Smooth muscle cell (in vitro differentiated cells): Measurements from ENCODE around the gene SAMD8. TPM values are rescaled to one million over a fixed set of nuclear protein-coding genes. Genes with fewer than 3 reads are reported as not detected.
"Not testable (repeated sequence)": the region's sequence is repeated elsewhere in the genome, so short reads cannot be mapped to it uniquely, and the experiment has no call there.

Experiments used
- DNase-seq: peaks from one replicate; lab custom pipeline; 2025; ENCODE audit not compliant: unreplicated experiment; lab: John Stamatoyannopoulos, UW
- H2AFZ ChIP-seq: fragments of 200-600 bp; sonication (generic); 2 replicates; pipeline ENCODE4 v1.6.0; 2016; ENCODE audit warnings: antibody characterized with exemption, low read depth, mild to moderate bottlenecking
- H3F3A ChIP-seq: fragments of 200-600 bp; sonication (generic); 2 replicates; pipeline ENCODE4 v1.6.0; 2017; ENCODE audit warnings: antibody characterized with exemption, low read depth
- H3K27ac ChIP-seq: fragments of 200-600 bp; sonication (generic); 2 replicates; pipeline ENCODE4 v1.5.1; 2016; ENCODE audit warnings: low read depth, mild to moderate bottlenecking
- H3K27me3 ChIP-seq: fragments of 200-600 bp; sonication (generic); 2 replicates; pipeline ENCODE4 v1.6.1; 2016; ENCODE audit warnings: low read depth, mild to moderate bottlenecking
- H3K36me3 ChIP-seq: fragments of 200-600 bp; sonication (generic); 2 replicates; pipeline ENCODE4 v1.5.1; 2016; ENCODE audit warnings: low read depth
- H3K4me1 ChIP-seq: fragments of 200-600 bp; sonication (generic); 2 replicates; pipeline ENCODE4 v1.5.1; 2016; ENCODE audit warnings: low read depth
- H3K4me2 ChIP-seq: fragments of 200-600 bp; sonication (generic); 2 replicates; pipeline ENCODE4 v1.6.0; 2016; ENCODE audit warnings: mild to moderate bottlenecking
- H3K4me3 ChIP-seq: fragments of 200-600 bp; sonication (generic); 2 replicates; pipeline ENCODE4 v1.5.1; 2016; ENCODE audit warnings: mild to moderate bottlenecking
- H3K79me2 ChIP-seq: fragments of 200-600 bp; sonication (generic); 2 replicates; pipeline ENCODE4 v1.6.0; 2016; ENCODE audit warnings: low read depth, mild to moderate bottlenecking
- H3K9ac ChIP-seq: fragments of 200-600 bp; sonication (generic); 2 replicates; pipeline ENCODE4 v1.6.0; 2016; ENCODE audit warnings: low read depth
- H3K9me3 ChIP-seq: fragments of 200-600 bp; sonication (generic); replicated peaks from 2 replicates; pipeline ENCODE4 v1.5.1; 2016; ENCODE audit warnings: low read depth
- H4K20me1 ChIP-seq: fragments of 200-600 bp; sonication (generic); 2 replicates; pipeline ENCODE4 v1.6.0; 2016; ENCODE audit warnings: low read depth
- CTCF ChIP-seq: fragments of 200-600 bp; sonication (generic); IDR thresholded peaks from 2 replicates; pipeline ENCODE4 v1.5.1; 2017; ENCODE audit warnings: borderline replicate concordance, mild to moderate bottlenecking, antibody characterized with exemption; ENCODE audit not compliant: insufficient read depth, poor library complexity, severe bottlenecking
- whole genome bisulfite sequencing: methylation state at CpG from one replicate; pipeline ENCODE4 v1.1.7; 2016; ENCODE audit warnings: low lambda C conversion rate; 5-methylcytosine and 5-hydroxymethylcytosine counted together
- polyA plus RNA-seq: library from polyadenylated mRNA; unstranded; fragments of >200 nt; fragmentation: Nextera tagmentation; extraction: Ambion mirVana; gene quantifications from 2 replicates; pipeline ENCODE4 v1.2.1, GENCODE V29; 2016
- total RNA-seq: library from RNA; depleted of rRNA; stranded (reverse); fragments of >200 nt; gene quantifications from 2 replicates; pipeline ENCODE4 v1.2.3, GENCODE V29; 2014

The SAMD8 gene
- total and polyA plus RNA-seq, 2 experiments from 2014 or later: 7.4 to 30.1 TPM

GRCh38 chr10:75203724-75204123, 92.3 kb downstream of the SAMD8 start:
- WGBS: 89% methylated on average over 5 of the region's 5 CpGs
- Histone ChIP-seq H3F3A (peaks cover 10% of the 10 kb centered on the region), H4K20me1 (no peaks in the 10 kb centered on the region), H3K9ac (no peak overlapping the region), H3K27ac (no peak overlapping the region), H3K36me3 (no peaks in the 10 kb centered on the region), H3K4me2 (no peak overlapping the region), H3K9me3 (no peaks in the 10 kb centered on the region), H3K27me3 (no peaks in the 10 kb centered on the region), H3K79me2 (no peaks in the 10 kb centered on the region), H3K4me3 (no peak overlapping the region), H3K4me1 (peaks cover 4% of the 10 kb centered on the region), H2AFZ (no peak overlapping the region)
- DNase-seq: no peak
- TF ChIP-seq CTCF: no peak

- TF ChIP-seq CTCF: no peak
- H3K4me2 ChIP-seq: no peak overlapping the region
- no peak overlapping the region for H3K9ac ChIP-seq
- no peak overlapping the region for H3K27ac ChIP-seq
- H3K4me1 ChIP-seq: peaks cover 8% of the 10 kb centered on the region
- WGBS: 100% methylated on average over 2 of the region's 2 CpGs
- no peak overlapping the region for H3K4me3 ChIP-seq
- peaks cover 14% of the 10 kb centered on the region for H3F3A ChIP-seq
- no peaks in the 10 kb centered on the region for H4K20me1 ChIP-seq
- peaks cover 2% of the 10 kb centered on the region for H3K79me2 ChIP-seq
- H2AFZ ChIP-seq: no peak overlapping the region
- H3K9me3 ChIP-seq: no peaks in the 10 kb centered on the region
- no peak for DNase-seq
- no peaks in the 10 kb centered on the region for H3K36me3 ChIP-seq
- H3K27me3 ChIP-seq: no peaks in the 10 kb centered on the region
Observed at GRCh38 chr10:75205908-75206307, 94.5 kb downstream of the SAMD8 start.

GRCh38 chr10:75206638-75207037, 95.2 kb downstream of the SAMD8 start:
- H3K27me3 ChIP-seq, DNase-seq, H3K27ac ChIP-seq, H3K36me3 ChIP-seq, H3K9me3 ChIP-seq, H3K79me2 ChIP-seq, H4K20me1 ChIP-seq, H3K9ac ChIP-seq, H3K4me3 ChIP-seq, H2AFZ ChIP-seq, H3K4me2 ChIP-seq, H3K4me1 ChIP-seq: not testable (repeated sequence)
- peaks cover 14% of the 10 kb centered on the region for H3F3A ChIP-seq
- WGBS: 87% methylated on average over 14 of the region's 14 CpGs

GRCh38 chr10:75207079-75207856, 95.8 kb downstream of the SAMD8 start:
- 65% methylated on average over 13 of the region's 13 CpGs for WGBS
- peaks cover 15% of the 10 kb centered on the region for H3K79me2 ChIP-seq
- H4K20me1 ChIP-seq: peaks cover 9% of the 10 kb centered on the region
- H3K4me2 ChIP-seq: no peak overlapping the region
- no peak overlapping the region for H2AFZ ChIP-seq
- no peaks in the 10 kb centered on the region for H3K27me3 ChIP-seq
- H3K9me3 ChIP-seq: no peaks in the 10 kb centered on the region
- H3F3A ChIP-seq: peaks cover 14% of the 10 kb centered on the region
- TF ChIP-seq CTCF: no peak
- H3K27ac ChIP-seq: peak overlapping the region; percentile 100
- H3K4me1 ChIP-seq: peaks cover 15% of the 10 kb centered on the region
- no peak overlapping the region for H3K9ac ChIP-seq
- no peaks in the 10 kb centered on the region for H3K36me3 ChIP-seq
- DNase-seq: no peak
- H3K4me3 ChIP-seq: no peak overlapping the region
